ENCODE measurements around the gene SETX. TPM values are rescaled to one million over a fixed set of nuclear protein-coding genes. Genes with fewer than 3 reads are reported as not detected.

Gene SETX
- total RNA-seq, 1 donor from 2014 or later = 49.7 TPM

GRCh38 chr9:132387133-132387532, 32.3 kb upstream of the SETX start:
- Histone ChIP-seq H3K36me3 (peaks cover 18% of the 10 kb centered on the region), H3K27me3 (no peaks in the 10 kb centered on the region), H3K4me3 (no peak overlapping the region), H3K79me2 (ENCODE audit: low read depth) (no peaks in the 10 kb centered on the region), H3F3A (ENCODE audit: low read depth) (no peaks in the 10 kb centered on the region), H3K4me2 (no peak overlapping the region), H2AFZ (replicated peaks) (no peak overlapping the region), H3K9me3 (ENCODE audit: low read depth) (no peaks in the 10 kb centered on the region), H3K9ac (no peak overlapping the region), H4K20me1 (ENCODE audit: low read depth) (no peaks in the 10 kb centered on the region), H3K4me1 (no peaks in the 10 kb centered on the region), H3K27ac (no peak overlapping the region)
- no peak for DNase-seq (ENCODE audit: low spot score)
- Mint-ChIP-seq H3K27me3 (ENCODE audit: insufficient read depth, low read depth) (peaks cover 3% of the 10 kb centered on the region), H3K36me3 (peaks cover 35% of the 10 kb centered on the region), H3K9me3 (no peaks in the 10 kb centered on the region), H3K4me3 (no peak overlapping the region), H3K4me1 (no peaks in the 10 kb centered on the region), H3K27ac (no peak overlapping the region)
- TF ChIP-seq CTCF (IDR thresholded peaks at IDR 0.05) (no peak), EZH2phosphoT487 (IDR thresholded peaks at IDR 0.05) (no peak), EZH2 (IDR thresholded peaks at IDR 0.05) (no peak)

DNA sequence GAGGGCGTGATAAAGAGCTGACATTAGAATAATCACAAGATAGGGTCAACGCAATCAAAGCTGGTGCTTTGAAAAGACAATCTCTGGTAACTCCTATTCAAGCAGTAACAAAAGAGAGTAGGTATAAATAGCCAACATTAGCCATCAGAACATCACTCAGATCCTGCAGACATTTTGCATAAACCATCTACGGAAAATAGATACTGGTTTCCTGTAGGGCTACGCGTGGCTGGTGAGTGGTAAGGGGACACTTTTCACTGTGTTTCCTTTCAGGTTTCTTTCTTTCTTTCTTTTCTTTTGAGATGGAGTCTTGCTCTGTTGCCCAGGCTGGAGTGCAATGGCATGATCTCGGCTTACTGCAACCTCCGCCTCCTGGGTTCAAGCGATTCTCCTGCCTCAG, 29.6 kb upstream of the SETX start:
- no peaks in the 10 kb centered on the region for H3K9me3 ChIP-seq (ENCODE audit: low read depth)
- TF ChIP-seq CTCF (IDR thresholded peaks at IDR 0.05) (no peak), EZH2phosphoT487 (IDR thresholded peaks at IDR 0.05) (no peak), EZH2 (IDR thresholded peaks at IDR 0.05) (no peak)
- no peaks in the 10 kb centered on the region for H4K20me1 ChIP-seq (ENCODE audit: low read depth)
- H3K4me1 ChIP-seq = no peaks in the 10 kb centered on the region
- peaks cover 5% of the 10 kb centered on the region for H3F3A ChIP-seq (ENCODE audit: low read depth)
- Mint-ChIP-seq H3K4me3 (no peak overlapping the region), H3K4me1 (no peaks in the 10 kb centered on the region), H3K27me3 (ENCODE audit: insufficient read depth, low read depth) (peaks cover 3% of the 10 kb centered on the region), H3K9me3 (no peaks in the 10 kb centered on the region), H3K36me3 (peaks cover 27% of the 10 kb centered on the region), H3K27ac (no peak overlapping the region)
- H3K36me3 ChIP-seq = peaks cover 6% of the 10 kb centered on the region
- DNase-seq (ENCODE audit: low spot score) = no peak
- no peak overlapping the region for H2AFZ ChIP-seq (replicated peaks)
- no peak overlapping the region for H3K4me2 ChIP-seq
- H3K27ac ChIP-seq = no peak overlapping the region
- no peaks in the 10 kb centered on the region for H3K27me3 ChIP-seq
- H3K9ac ChIP-seq = no peak overlapping the region
- no peaks in the 10 kb centered on the region for H3K79me2 ChIP-seq (ENCODE audit: low read depth)
- no peak overlapping the region for H3K4me3 ChIP-seq

- Histone ChIP-seq H3K27me3 (no peaks in the 10 kb centered on the region), H3F3A (ENCODE audit: low read depth) (peaks cover 14% of the 10 kb centered on the region), H3K79me2 (ENCODE audit: low read depth) (no peaks in the 10 kb centered on the region), H3K9me3 (ENCODE audit: low read depth) (no peaks in the 10 kb centered on the region), H3K4me3 (no peak overlapping the region), H3K27ac (no peak overlapping the region), H4K20me1 (ENCODE audit: low read depth) (no peaks in the 10 kb centered on the region), H3K4me2 (no peak overlapping the region), H3K9ac (no peak overlapping the region), H2AFZ (replicated peaks) (no peak overlapping the region), H3K36me3 (peaks cover 2% of the 10 kb centered on the region), H3K4me1 (no peaks in the 10 kb centered on the region)
- Mint-ChIP-seq H3K9me3 (no peaks in the 10 kb centered on the region), H3K4me1 (no peaks in the 10 kb centered on the region), H3K36me3 (peaks cover 26% of the 10 kb centered on the region), H3K27ac (no peak overlapping the region), H3K27me3 (ENCODE audit: insufficient read depth, low read depth) (peaks cover 3% of the 10 kb centered on the region), H3K4me3 (no peak overlapping the region)
- TF ChIP-seq EZH2 (IDR thresholded peaks at IDR 0.05) (no peak), CTCF (IDR thresholded peaks at IDR 0.05) (no peak), EZH2phosphoT487 (IDR thresholded peaks at IDR 0.05) (no peak)
- DNase-seq (ENCODE audit: low spot score) = no peak
Measured at GRCh38 chr9:132383462-132383883, 28.7 kb upstream of the SETX start.
